Anterior cingulate cortex (tissue), 58 donors: ENCODE results near the gene SNN.

Experiments used
- DNase-seq, 58 donors: peaks; one replicate each; lab custom pipeline; 2025; lab: John Stamatoyannopoulos, UW

SNN gene

GRCh38 chr16:11666103-11667055, 1.9 kb upstream of the SNN start:
- DNase-seq: no peak

- DNase-seq: no peak
Observed at GRCh38 chr16:11667221-11667823, 933 bp upstream of the SNN start.

GRCh38 chr16:11668623-11669379, 546 bp downstream of the SNN start:
- DNase-seq: peak in 13 of 58 donors; percentile 17 to 51 (median 36)

GRCh38 chr16:11669380-11670146, 1.3 kb downstream of the SNN start:
- DNase-seq: peak in 24 of 58 donors; percentile 18 to 72 (median 42)

- peak in 21 of 58 donors; percentile 16 to 68 (median 36) for DNase-seq
Observed at GRCh38 chr16:11670171-11671131, 2.2 kb downstream of the SNN start.

GRCh38 chr16:11671271-11671670, 3.0 kb downstream of the SNN start:
- no peak for DNase-seq

GRCh38 chr16:11671676-11672075, 3.4 kb downstream of the SNN start:
- DNase-seq: peak in 3 of 58 donors; percentile 6 to 15 (median 8)

GRCh38 chr16:11672206-11673090, 4.2 kb downstream of the SNN start:
- no peak for DNase-seq

GRCh38 chr16:11673091-11674000, 5.1 kb downstream of the SNN start:
- peak in 17 of 58 donors; percentile 13 to 63 (median 34) for DNase-seq

- no peak for DNase-seq
Observed at GRCh38 chr16:11674001-11674817, 6.0 kb downstream of the SNN start.

GRCh38 chr16:11674818-11675560, 6.7 kb downstream of the SNN start:
- peak in 1 of 58 donors; percentile 18 for DNase-seq

- DNase-seq: peak in 2 of 58 donors; percentile 30 to 37
Observed at GRCh38 chr16:11675561-11676511, 7.6 kb downstream of the SNN start.

- no peak for DNase-seq
Observed at GRCh38 chr16:11676799-11677198, 8.5 kb downstream of the SNN start.

GRCh38 chr16:11677451-11677951, 9.2 kb downstream of the SNN start:
- DNase-seq: no peak
